Fibroblast of lung (primary cell): ENCODE measurements around the gene HCFC1. TPM values are rescaled to one million over a fixed set of nuclear protein-coding genes. Genes with fewer than 3 reads are reported as not detected.

Experiments used
- DNase-seq, 2 donors: peaks; one replicate each; pipeline versions ENCODE4 v3.0.0 to v3.0.0-alpha.2; 2010; ENCODE audit warnings: low read depth in 2 of 2
- H2AFZ ChIP-seq: 2 replicates; pipeline ENCODE4 v1.5.1; 2012; ENCODE audit warnings: low read length, control low read depth, inconsistent platforms
- H3K27ac ChIP-seq: 2 replicates; pipeline ENCODE4 v1.5.1; 2011; ENCODE audit warnings: low read length, control low read depth; ENCODE audit not compliant: insufficient read depth
- H3K27me3 ChIP-seq: 2 replicates; pipeline ENCODE4 v1.5.1; 2011; ENCODE audit warnings: mild to moderate bottlenecking, low read length; ENCODE audit not compliant: control insufficient read depth, insufficient read depth
- H3K36me3 ChIP-seq: 2 replicates; pipeline ENCODE4 v1.5.1; 2011; ENCODE audit warnings: low read length; ENCODE audit not compliant: control insufficient read depth, insufficient read depth
- H3K4me1 ChIP-seq: 2 replicates; pipeline ENCODE4 v1.5.1; 2011; ENCODE audit warnings: low read length; ENCODE audit not compliant: control insufficient read depth, insufficient read depth; ENCODE audit errors: extremely low read depth
- H3K4me2 ChIP-seq: 2 replicates; pipeline ENCODE4 v1.5.1; 2011; ENCODE audit warnings: low read length, control low read depth; ENCODE audit not compliant: insufficient read depth; ENCODE audit errors: extremely low read depth
- H3K4me3 ChIP-seq, 4 experiments: fragments of 200-600 bp in 1 of 4; sonication (generic) in 1 of 4; replicated peaks in 1 of 4; 2 replicates each; pipeline ENCODE4 v1.5.1; 2011 to 2016; ENCODE audit warnings: low read length in 4 of 4, low read depth in 3 of 4, mild to moderate bottlenecking in 3 of 4, control low read depth in 2 of 4, inconsistent platforms in 1 of 4, mixed read lengths in 1 of 4; ENCODE audit not compliant: insufficient read depth in 1 of 4; ENCODE audit errors: control extremely low read depth in 1 of 4
- H3K79me2 ChIP-seq: 2 replicates; pipeline ENCODE4 v1.5.1; 2012; ENCODE audit warnings: mild to moderate bottlenecking, low read length, inconsistent platforms; ENCODE audit not compliant: control insufficient read depth, insufficient read depth
- H3K9ac ChIP-seq: 2 replicates; pipeline ENCODE4 v1.5.1; 2011; ENCODE audit warnings: mild to moderate bottlenecking, low read length, control low read depth; ENCODE audit not compliant: insufficient read depth
- H3K9me3 ChIP-seq: 2 replicates; pipeline ENCODE4 v1.5.1; 2012; ENCODE audit warnings: low read depth, low read length; ENCODE audit not compliant: control insufficient read depth, insufficient read depth
- H4K20me1 ChIP-seq: 2 replicates; pipeline ENCODE4 v1.5.1; 2011; ENCODE audit warnings: low read length; ENCODE audit not compliant: control insufficient read depth, insufficient read depth; ENCODE audit errors: extremely low read depth
- EZH2 ChIP-seq: IDR thresholded peaks from 2 replicates; pipeline ENCODE4 v1.5.1; 2012; ENCODE audit warnings: low read length, control low read depth, mild to moderate bottlenecking; ENCODE audit errors: missing control alignments
- polyA plus RNA-seq, 2 donors: library from polyadenylated mRNA; depleted of rRNA in 1 of 2; stranded (reverse) in 1 of 2; unstranded in 1 of 2; fragments of >200 nt; gene quantifications; 2 replicates each; pipeline ENCODE4 v1.2.1, GENCODE V29; 2011 to 2012; ENCODE audit warnings: missing spikeins in 1 of 2
- total RNA-seq: library from RNA; depleted of rRNA; stranded (reverse); fragments of >200 nt; gene quantifications from 2 replicates; pipeline ENCODE4 v1.2.1, GENCODE V29; 2014
- TF ChIP-seq, protein P1 (sequence below), 2 donors: IDR thresholded peaks in 1 of 2; conservative IDR thresholded peaks in 1 of 2; 1 replicate in 1 of 2; 2 replicates in 1 of 2; pipeline ENCODE4 v1.5.1; 2011 to 2012; ENCODE audit warnings: low read length in 2 of 2, control low read depth in 1 of 2, inconsistent platforms in 1 of 2, low read depth in 1 of 2, mild to moderate bottlenecking in 1 of 2

HCFC1 gene
- total and polyA plus RNA-seq, 2 donors (not counting 1 experiment from before 2014, with no cell fraction given): 3.0 to 10.2 TPM

DNA sequence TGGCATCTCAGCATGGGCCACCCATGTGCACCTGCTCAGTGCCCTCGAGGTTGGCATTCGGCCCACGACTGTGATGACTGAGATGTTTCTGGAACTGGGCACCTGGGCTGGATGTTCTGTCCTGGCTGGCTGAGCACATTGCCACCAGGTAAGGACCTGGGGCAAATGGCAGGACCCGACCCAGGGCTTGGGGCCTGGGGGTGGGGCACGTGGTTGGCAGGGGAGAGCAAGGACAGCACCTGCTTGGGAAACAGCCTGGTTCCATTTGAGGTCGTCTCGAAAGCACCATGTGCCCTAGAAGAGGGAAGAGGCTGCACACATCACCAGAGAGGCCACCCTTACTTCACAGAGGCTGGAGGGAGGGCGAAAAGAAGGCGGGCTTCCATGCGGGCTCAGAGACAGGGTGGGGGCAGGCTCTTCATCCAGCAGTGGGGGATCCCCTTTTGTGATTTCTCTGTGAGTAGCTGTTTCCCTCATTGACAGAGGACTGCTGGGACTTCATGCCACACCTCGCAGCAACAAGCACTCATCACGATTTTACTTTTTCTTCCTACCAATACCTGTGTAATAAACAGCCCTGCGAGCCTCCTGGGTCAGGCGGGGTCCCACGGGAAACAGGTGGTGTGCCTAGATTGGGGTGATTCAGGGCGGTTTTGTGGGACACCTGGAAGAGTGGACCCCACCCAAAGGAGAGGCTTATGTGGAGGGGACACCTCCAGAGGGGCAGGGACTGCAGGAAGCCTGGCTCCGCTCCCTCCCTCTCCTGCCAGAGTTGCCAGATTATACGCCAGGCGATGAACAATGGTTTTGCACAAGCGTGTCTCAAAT is 12.9 kb upstream of the HCFC1 start:
- no peak overlapping the region for H3K4me2 ChIP-seq
- no peak overlapping the region for H2AFZ ChIP-seq
- H3K36me3 ChIP-seq: no peaks in the 10 kb centered on the region
- H3K9ac ChIP-seq: no peak overlapping the region
- H3K4me1 ChIP-seq: no peaks in the 10 kb centered on the region
- no peak overlapping the region for H3K27ac ChIP-seq
- no peak for TF ChIP-seq EZH2
- TF ChIP-seq, protein P1, sequence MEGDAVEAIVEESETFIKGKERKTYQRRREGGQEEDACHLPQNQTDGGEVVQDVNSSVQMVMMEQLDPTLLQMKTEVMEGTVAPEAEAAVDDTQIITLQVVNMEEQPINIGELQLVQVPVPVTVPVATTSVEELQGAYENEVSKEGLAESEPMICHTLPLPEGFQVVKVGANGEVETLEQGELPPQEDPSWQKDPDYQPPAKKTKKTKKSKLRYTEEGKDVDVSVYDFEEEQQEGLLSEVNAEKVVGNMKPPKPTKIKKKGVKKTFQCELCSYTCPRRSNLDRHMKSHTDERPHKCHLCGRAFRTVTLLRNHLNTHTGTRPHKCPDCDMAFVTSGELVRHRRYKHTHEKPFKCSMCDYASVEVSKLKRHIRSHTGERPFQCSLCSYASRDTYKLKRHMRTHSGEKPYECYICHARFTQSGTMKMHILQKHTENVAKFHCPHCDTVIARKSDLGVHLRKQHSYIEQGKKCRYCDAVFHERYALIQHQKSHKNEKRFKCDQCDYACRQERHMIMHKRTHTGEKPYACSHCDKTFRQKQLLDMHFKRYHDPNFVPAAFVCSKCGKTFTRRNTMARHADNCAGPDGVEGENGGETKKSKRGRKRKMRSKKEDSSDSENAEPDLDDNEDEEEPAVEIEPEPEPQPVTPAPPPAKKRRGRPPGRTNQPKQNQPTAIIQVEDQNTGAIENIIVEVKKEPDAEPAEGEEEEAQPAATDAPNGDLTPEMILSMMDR (conservative IDR thresholded peaks at IDR 0.05 in 1 of 2, IDR thresholded peaks at IDR 0.05 in 1 of 2; ENCODE audit: low read depth in 1 of 2, low read length in 2 of 2): no peak
- H3K9me3 ChIP-seq: no peaks in the 10 kb centered on the region
- no peaks in the 10 kb centered on the region for H3K79me2 ChIP-seq
- H3K4me3 ChIP-seq: no peak overlapping the region
- DNase-seq: no peak
- H4K20me1 ChIP-seq: no peaks in the 10 kb centered on the region
- no peaks in the 10 kb centered on the region for H3K27me3 ChIP-seq

DNA sequence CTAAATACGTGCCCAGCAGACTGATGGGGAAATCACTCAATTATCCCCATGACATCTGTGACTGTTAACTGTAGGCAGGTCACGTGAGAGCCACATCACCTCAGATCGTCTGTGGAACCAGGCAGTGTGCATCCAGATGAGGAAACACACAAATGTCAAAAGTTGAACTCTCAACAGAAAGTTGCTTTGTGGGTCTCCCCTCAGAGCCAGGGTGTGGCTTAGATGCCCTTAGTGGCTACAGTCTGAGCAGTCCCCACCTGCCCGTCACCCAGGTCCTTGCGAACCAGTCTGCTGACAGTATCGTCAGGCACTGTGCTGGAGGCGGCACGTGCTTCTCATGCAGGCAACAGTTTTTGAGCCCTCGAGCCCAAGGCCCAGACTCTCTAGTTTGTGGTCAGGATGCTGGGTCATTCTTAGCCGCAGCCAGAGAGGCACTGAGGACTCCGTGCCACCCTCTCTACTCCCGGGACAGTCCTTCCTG is 11.7 kb upstream of the HCFC1 start:
- TF ChIP-seq EZH2: no peak
- TF ChIP-seq, protein P1 (conservative IDR thresholded peaks at IDR 0.05 in 1 of 2, IDR thresholded peaks at IDR 0.05 in 1 of 2; ENCODE audit: low read depth in 1 of 2, low read length in 2 of 2): no peak
- Histone ChIP-seq H3K27ac (no peak overlapping the region), H3K4me2 (no peak overlapping the region), H3K9ac (no peak overlapping the region), H3K79me2 (no peaks in the 10 kb centered on the region), H2AFZ (no peak overlapping the region), H3K9me3 (no peaks in the 10 kb centered on the region), H3K27me3 (no peaks in the 10 kb centered on the region), H3K4me1 (no peaks in the 10 kb centered on the region), H3K4me3 (no peak overlapping the region), H4K20me1 (no peaks in the 10 kb centered on the region), H3K36me3 (no peaks in the 10 kb centered on the region)
- DNase-seq: no peak

DNA sequence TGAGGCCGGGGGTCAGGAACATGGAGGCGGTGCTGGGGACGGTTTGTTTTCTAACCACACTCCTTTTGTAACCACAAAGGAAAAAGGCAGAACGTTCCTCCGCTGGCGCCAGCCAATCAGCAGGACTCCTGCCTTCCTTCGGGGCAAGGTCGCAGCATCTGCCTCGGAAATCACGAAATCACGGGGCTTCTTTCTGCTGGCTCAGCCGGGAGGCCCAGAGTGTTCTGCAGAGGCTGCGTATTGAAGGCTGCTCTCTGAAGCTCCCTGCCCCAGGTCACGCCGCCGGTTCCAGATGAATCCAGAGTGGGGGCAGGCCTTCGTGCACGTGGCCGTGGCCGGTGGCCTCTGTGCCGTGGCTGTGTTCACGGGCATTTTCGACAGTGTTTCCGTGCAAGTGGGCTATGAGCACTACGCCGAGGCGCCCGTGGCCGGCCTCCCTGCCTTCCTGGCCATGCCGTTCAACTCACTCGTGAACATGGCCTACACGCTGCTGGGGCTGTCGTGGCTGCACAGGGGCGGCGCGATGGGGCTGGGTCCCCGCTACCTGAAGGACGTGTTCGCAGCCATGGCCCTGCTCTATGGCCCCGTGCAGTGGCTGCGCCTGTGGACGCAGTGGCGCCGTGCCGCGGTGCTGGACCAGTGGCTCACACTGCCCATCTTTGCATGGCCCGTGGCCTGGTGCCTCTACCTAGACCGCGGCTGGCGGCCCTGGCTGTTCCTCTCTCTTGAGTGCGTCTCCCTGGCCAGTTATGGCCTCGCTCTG is 10.3 kb upstream of the HCFC1 start:
- Histone ChIP-seq H2AFZ (no peak overlapping the region), H3K9ac (no peak overlapping the region), H3K9me3 (no peaks in the 10 kb centered on the region), H3K27me3 (no peaks in the 10 kb centered on the region), H3K79me2 (no peaks in the 10 kb centered on the region), H3K4me1 (no peaks in the 10 kb centered on the region), H3K36me3 (no peaks in the 10 kb centered on the region), H4K20me1 (no peaks in the 10 kb centered on the region), H3K27ac (no peak overlapping the region), H3K4me3 (no peak overlapping the region), H3K4me2 (no peak overlapping the region)
- TF ChIP-seq, protein P1 (conservative IDR thresholded peaks at IDR 0.05 in 1 of 2, IDR thresholded peaks at IDR 0.05 in 1 of 2; ENCODE audit: low read depth in 1 of 2, low read length in 2 of 2): no peak
- no peak for TF ChIP-seq EZH2
- no peak for DNase-seq
